ENCODE measurements around the gene LMNTD1.

- TF ChIP-seq ZFP1 (CRISPR knock-in tag; IDR thresholded peaks at IDR 0.05): no peak
- no peak for TF ChIP-seq ZFX (CRISPR knock-in tag; IDR thresholded peaks at IDR 0.05)
- TF ChIP-seq HNRNPL (IDR thresholded peaks at IDR 0.05; ENCODE audit: low read depth, low read length): no peak
- TF ChIP-seq KDM1A (IDR thresholded peaks at IDR 0.05): no peak
These were observed 6.8 kb downstream of the LMNTD1 start for GRCh38 chr12:25546318-25546717.

All from K562 (cell line).